SK-N-SH (cell line): ENCODE results near the gene PRR22. TPM values are rescaled to one million over a fixed set of nuclear protein-coding genes. Genes with fewer than 3 reads are reported as not detected.

ENCODE experiments used
- CTCF ChIA-PET: fragments of 300-600, 350-600 bp; formaldehyde crosslinking; extraction: SDS; loops from one replicate; lab custom pipeline; 2021; lab: Yijun Ruan, JAX
- POLR2A ChIA-PET: fragments of 350-600 bp; sonication (Branson Sonifier 250); formaldehyde crosslinking; extraction: SDS; loops from one replicate; lab custom pipeline; 2020; ENCODE audit warnings: antibody characterized with exemption, inconsistent platforms; lab: Yijun Ruan, JAX
- DNase-seq: peaks from one replicate; pipeline ENCODE4 v3.0.0; 2012
- H2AFZ ChIP-seq: fragments of 200-600 bp; sonication (generic); 2 replicates; pipeline ENCODE4 v1.8.1; 2016; ENCODE audit warnings: antibody characterized with exemption, mild to moderate bottlenecking, low read depth
- H3F3A ChIP-seq: fragments of 200-600 bp; sonication (generic); replicated peaks from 2 replicates; pipeline ENCODE3; 2016; ENCODE audit warnings: antibody characterized with exemption, mild to moderate bottlenecking; ENCODE audit not compliant: insufficient read depth
- H3K27ac ChIP-seq, 2 experiments: fragments of 200-500 bp in 1 of 2; fragments of 200-600 bp in 1 of 2; sonication (Bioruptor generic) in 1 of 2; sonication (generic), shearing (Covaris generic) in 1 of 2; 2 replicates each; pipeline versions ENCODE4 v1.5.1 to v1.6.1; 2014 to 2016; ENCODE audit warnings: low read depth in 2 of 2, inconsistent platforms in 1 of 2, low read length in 1 of 2, mild to moderate bottlenecking in 1 of 2, mixed read lengths in 1 of 2
- H3K27me3 ChIP-seq: fragments of 200-600 bp; sonication (generic), shearing (Covaris generic); 2 replicates; pipeline ENCODE4 v1.6.1; 2016; ENCODE audit warnings: mixed run types; ENCODE audit not compliant: insufficient read depth
- H3K36me3 ChIP-seq, 2 experiments: fragments of 200-500 bp in 1 of 2; fragments of 200-600 bp in 1 of 2; sonication (Bioruptor generic) in 1 of 2; sonication (generic) in 1 of 2; replicated peaks in 1 of 2; 2 replicates each; pipeline versions ENCODE3 to v1.5.1; 2014 to 2016; ENCODE audit warnings: low read length in 1 of 2, mild to moderate bottlenecking in 1 of 2; ENCODE audit not compliant: insufficient read depth in 2 of 2, control insufficient read depth in 1 of 2
- H3K4me1 ChIP-seq, 2 experiments: fragments of 200-500 bp in 1 of 2; fragments of 200-600 bp in 1 of 2; sonication (Bioruptor generic) in 1 of 2; sonication (generic), shearing (Covaris generic) in 1 of 2; 2 replicates each; pipeline versions ENCODE4 v1.5.1 to v1.6.1; 2014 to 2016; ENCODE audit warnings: low read depth in 1 of 2, low read length in 1 of 2, mixed run types in 1 of 2; ENCODE audit not compliant: insufficient read depth in 2 of 2, control insufficient read depth in 1 of 2
- H3K4me2 ChIP-seq: fragments of 200-600 bp; sonication (generic), shearing (Covaris generic); 2 replicates; pipeline ENCODE4 v1.6.1; 2017; ENCODE audit warnings: mixed run types
- H3K4me3 ChIP-seq, 2 experiments: fragments of 200-500 bp in 1 of 2; fragments of 200-600 bp in 1 of 2; sonication (Bioruptor generic) in 1 of 2; sonication (generic), shearing (Covaris generic) in 1 of 2; 2 replicates each; pipeline versions ENCODE4 v1.5.1 to v1.8.1; 2014 to 2016; ENCODE audit warnings: low read depth in 2 of 2, inconsistent platforms in 1 of 2, low read length in 1 of 2, mild to moderate bottlenecking in 1 of 2, mixed read lengths in 1 of 2, moderate library complexity in 1 of 2
- H3K79me2 ChIP-seq: fragments of 200-600 bp; sonication (generic); 2 replicates; pipeline ENCODE4 v1.8.1; 2017; ENCODE audit warnings: mild to moderate bottlenecking; ENCODE audit not compliant: insufficient read depth
- H3K9ac ChIP-seq: fragments of 200-600 bp; sonication (generic); 2 replicates; pipeline ENCODE4 v1.6.1; 2017; ENCODE audit warnings: mixed run types
- H3K9me2 ChIP-seq: fragments of 200-600 bp; sonication (generic); 2 replicates; pipeline ENCODE4 v1.6.1; 2017; ENCODE audit warnings: mixed run types
- H3K9me3 ChIP-seq: fragments of 200-600 bp; sonication (generic); 2 replicates; pipeline ENCODE4 v1.6.1; 2017; ENCODE audit warnings: mixed run types, mild to moderate bottlenecking, moderate library complexity
- H4K20me1 ChIP-seq: fragments of 200-600 bp; sonication (generic); 2 replicates; pipeline ENCODE4 v1.6.1; 2017; ENCODE audit warnings: mild to moderate bottlenecking, mixed run types; ENCODE audit not compliant: insufficient read depth
- CHD2 ChIP-seq: fragments of 150-350 bp; IDR thresholded peaks from 2 replicates; pipeline ENCODE4 v1.6.1; 2018; ENCODE audit warnings: low read length; ENCODE audit not compliant: partially characterized antibody
- GATA2 ChIP-seq: sonication (generic); formaldehyde crosslinking; IDR thresholded peaks from 2 replicates; pipeline ENCODE4 v1.5.0; 2020; ENCODE audit warnings: mild to moderate bottlenecking, missing genetic modification reagents
- IRF3 ChIP-seq: fragments of 150-350 bp; IDR thresholded peaks from 2 replicates; pipeline ENCODE4 v1.6.1; 2016; ENCODE audit warnings: mild to moderate bottlenecking, low read depth, low read length
- NFIC ChIP-seq: IDR thresholded peaks from 2 replicates; pipeline ENCODE4 v1.4.0; 2012; ENCODE audit warnings: borderline replicate concordance
- RAD21 ChIP-seq: IDR thresholded peaks from 2 replicates; pipeline ENCODE4 v1.6.1; 2012; ENCODE audit warnings: mild to moderate bottlenecking, low read length
- SIN3A ChIP-seq: IDR thresholded peaks from 2 replicates; pipeline ENCODE4 v1.6.1; 2012; ENCODE audit warnings: low read depth, mild to moderate bottlenecking, low read length, moderate library complexity, borderline replicate concordance
- TCF12 ChIP-seq: IDR thresholded peaks from 2 replicates; pipeline ENCODE4 v1.4.0; 2012
- USF1 ChIP-seq: IDR thresholded peaks from 2 replicates; pipeline ENCODE4 v1.4.0; 2012; ENCODE audit warnings: low read depth, borderline replicate concordance
- WGBS: methylation state at CpG from one replicate; pipeline ENCODE4 v1.1.6; 2017; ENCODE audit warnings: low lambda C conversion rate; 5-methylcytosine and 5-hydroxymethylcytosine counted together
- polyA plus RNA-seq, 3 experiments: library from polyadenylated mRNA; depleted of rRNA; stranded (reverse); fragments of >200 nt; gene quantifications; 2 replicates each; pipeline ENCODE4 v1.2.3, GENCODE V29; 2012

The PRR22 gene
- polyA plus RNA-seq, 1 of the 3 experiments (the other 2 are of a cell fraction) = 0.82 TPM

- TF ChIP-seq GATA2 (CRISPR knock-in tag) (0 out of 2 replicates have a peak, but pooled peaks have one; percentile 23), IRF3 (no peak), NFIC (no peak), CHD2 (peak; percentile 100), USF1 (no peak)
- TF ChIP-seq, all 33 proteins: peak for 13
These were observed 43.5 kb upstream of the PRR22 start (continued) for GRCh38 chr19:5827891-5828660.

- Histone ChIP-seq H3K4me3 (peak overlapping the region; percentile 38 to 67; a peak in 3 of 4 replicates), H3K9me3 (no peaks in the 10 kb centered on the region), H3K9ac (peak overlapping the region; percentile 43; the same call in 1 of the 2 replicates), H3K4me1 (peaks cover 0 to 28% of the 10 kb centered on the region in 2 experiments; a peak in 1 of 4 replicates), H3K9me2 (no peaks in the 10 kb centered on the region), H2AFZ (peak overlapping the region; percentile 81; the same call in 1 of the 2 replicates), H3K27ac (peak overlapping the region in 1 of 2 experiments; percentile 96; a peak in 2 of 4 replicates), H3K36me3 (no peaks in the 10 kb centered on the region), H3F3A (no peaks in the 10 kb centered on the region), H4K20me1 (no peaks in the 10 kb centered on the region), H3K4me2 (peak overlapping the region; percentile 54), H3K27me3 (no peaks in the 10 kb centered on the region), H3K79me2 (no peaks in the 10 kb centered on the region)
- WGBS = 36% methylated on average over 10 of the region's 37 CpGs
- CTCF ChIA-PET = interaction anchor here (0.6 to 3.6 kb wide), 9 partner anchors 12 to 195 kb away, joined by 3 to 31 read pairs (median 8); partner anchors contain the start of genes FUT6 and NRTN
- POLR2A ChIA-PET = interaction anchor here (0.8 to 2.8 kb wide), 17 partner anchors 13 to 911 kb away, joined by 3 to 15 read pairs (median 4); partner anchors contain the start of genes GPR108, NDUFA11 and NRTN
- no peak for DNase-seq
- TF ChIP-seq SIN3A (no peak), GATA2 (CRISPR knock-in tag) (no peak), RAD21 (no peak), TCF12 (no peak), NFIC (no peak)
These were observed 42.9 kb upstream of the PRR22 start for GRCh38 chr19:5827342-5827890.
